HG03354 (cell line): ENCODE results near the gene MUC5B.

Experiments
- ATAC-seq: cut with Tn5 transposase; IDR thresholded peaks from one replicate; pipeline ENCODE4 v1.9.1; 2021; ENCODE audit warnings: mild to moderate bottlenecking; ENCODE audit not compliant: unreplicated experiment, poor library complexity, severe bottlenecking

Gene MUC5B

GRCh38 chr11:1219446-1219833 is 3.4 kb upstream of the MUC5B start:
- no peak for ATAC-seq

- no peak for ATAC-seq
These were observed 2.7 kb upstream of the MUC5B start for GRCh38 chr11:1219834-1220815.

- ATAC-seq = no peak
These were observed 1.7 kb upstream of the MUC5B start for GRCh38 chr11:1220941-1221721.

- no peak for ATAC-seq
These were observed 986 bp upstream of the MUC5B start for GRCh38 chr11:1221848-1222311.

- ATAC-seq = no peak
These were observed 662 bp downstream of the MUC5B start for GRCh38 chr11:1223346-1224110.

- ATAC-seq = no peak
These were observed 1.2 kb downstream of the MUC5B start for GRCh38 chr11:1224111-1224490.

- ATAC-seq = no peak
These were observed 1.9 kb downstream of the MUC5B start for GRCh38 chr11:1224491-1225385.

GRCh38 chr11:1225386-1226225 is 2.7 kb downstream of the MUC5B start:
- ATAC-seq = no peak

- no peak for ATAC-seq
These were observed 3.5 kb downstream of the MUC5B start for GRCh38 chr11:1226226-1226985.

GRCh38 chr11:1226986-1227550 is 4.2 kb downstream of the MUC5B start:
- ATAC-seq = no peak

- no peak for ATAC-seq
These were observed 4.8 kb downstream of the MUC5B start for GRCh38 chr11:1227551-1228100.

GRCh38 chr11:1228101-1228821 is 5.4 kb downstream of the MUC5B start:
- no peak for ATAC-seq

- no peak for ATAC-seq
These were observed 6.1 kb downstream of the MUC5B start for GRCh38 chr11:1228921-1229451.

- ATAC-seq = no peak
These were observed 6.7 kb downstream of the MUC5B start for GRCh38 chr11:1229471-1230120.

- no peak for ATAC-seq
These were observed 7.2 kb downstream of the MUC5B start for GRCh38 chr11:1230121-1230455.
